ENCODE results near the gene FOXF1.

Gene FOXF1

DNA sequence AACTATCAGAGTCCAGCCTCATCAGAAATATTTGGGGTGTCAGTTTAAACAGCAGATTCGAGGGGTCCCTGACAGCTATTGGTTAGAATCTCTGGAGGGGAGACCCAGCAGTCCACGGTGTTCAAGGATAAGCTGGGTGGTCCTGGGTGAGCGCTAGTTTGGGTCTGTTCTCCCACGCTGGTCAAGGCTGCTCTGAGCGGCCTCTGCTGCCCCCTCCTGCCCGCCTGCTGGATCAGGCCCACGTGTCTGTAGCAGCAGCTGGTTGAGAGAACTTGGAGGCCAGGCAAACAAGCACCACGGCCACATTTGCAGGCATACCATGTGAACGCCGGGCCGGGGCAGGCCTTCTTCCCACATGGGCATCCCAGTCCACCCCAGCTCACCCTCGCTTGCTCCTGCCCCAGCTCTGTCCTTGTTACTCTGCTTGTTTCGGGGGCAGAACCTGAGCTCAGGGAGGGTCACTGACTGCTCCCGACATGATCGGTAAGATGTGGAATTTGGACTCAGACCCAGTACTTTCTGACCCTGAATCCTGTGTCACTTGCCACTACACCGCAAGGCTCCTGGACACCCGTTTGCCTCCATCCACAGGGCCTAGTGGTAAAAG lies 7.4 kb downstream of the FOXF1 start:
- peak; percentile 67 for DNase-seq

DNA sequence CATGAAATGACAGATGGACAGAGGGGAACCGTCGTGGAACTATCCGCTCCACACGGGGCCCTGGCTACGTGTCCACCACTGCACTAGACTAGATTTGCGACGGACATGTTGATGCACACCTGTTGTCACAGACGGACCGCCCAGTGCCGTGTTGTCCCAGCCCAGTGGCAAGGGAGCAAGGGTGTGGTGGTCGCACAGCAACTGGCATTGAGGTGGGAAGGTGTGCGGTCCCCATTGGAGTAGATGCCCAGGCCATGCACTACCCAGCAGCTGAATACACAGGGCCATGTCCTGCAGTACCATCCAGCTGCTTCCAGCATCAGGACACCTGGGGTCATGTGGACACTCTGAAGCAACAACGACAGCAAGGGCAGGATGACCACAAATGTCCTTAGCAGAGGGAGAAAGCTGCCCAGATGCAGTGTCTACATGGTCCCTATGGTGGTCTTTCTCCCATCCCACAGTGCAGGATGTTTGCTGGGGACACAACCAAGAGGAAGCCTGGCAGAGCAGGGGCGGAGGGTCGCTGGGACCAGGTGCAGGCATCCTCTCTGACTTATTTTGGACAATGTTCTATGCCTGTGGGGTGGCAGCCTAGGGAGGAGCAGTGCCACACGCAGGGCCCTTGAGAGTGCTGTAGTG lies 8.8 kb downstream of the FOXF1 start:
- no peak for DNase-seq

DNA sequence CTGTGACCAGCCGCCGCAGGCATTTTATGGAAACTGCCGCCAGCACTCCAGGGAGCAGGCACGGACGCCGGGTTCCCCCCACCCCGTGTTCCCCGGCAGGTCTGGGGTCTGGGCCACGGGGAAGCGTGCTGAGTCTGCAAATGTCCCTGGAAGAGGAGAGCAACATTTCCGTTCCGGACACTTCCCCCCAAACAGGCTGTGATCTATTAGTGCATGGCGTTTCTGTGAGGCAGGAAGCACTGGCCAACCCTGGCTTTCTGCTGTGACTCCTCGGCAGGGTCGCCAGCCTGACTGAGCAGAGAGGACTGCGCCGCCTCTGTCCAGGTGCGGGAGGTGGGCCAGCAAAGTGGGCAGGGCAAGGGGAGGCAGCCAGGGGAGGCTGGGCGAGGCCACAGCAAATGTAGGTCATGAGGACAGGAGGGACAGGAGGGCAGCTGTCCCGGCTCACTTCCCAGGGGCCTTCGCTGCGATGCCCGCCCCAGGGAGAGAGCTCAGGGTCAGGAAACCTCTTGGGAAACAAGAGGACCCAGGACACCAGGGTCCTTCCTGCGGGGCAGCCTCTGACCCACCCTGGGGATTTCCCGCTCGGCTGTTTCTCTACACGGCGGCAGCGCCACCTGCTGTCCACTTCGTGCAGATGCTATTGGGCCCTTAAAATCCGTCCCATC lies 9.5 kb downstream of the FOXF1 start:
- DNase-seq, result peak; percentile 57

DNA sequence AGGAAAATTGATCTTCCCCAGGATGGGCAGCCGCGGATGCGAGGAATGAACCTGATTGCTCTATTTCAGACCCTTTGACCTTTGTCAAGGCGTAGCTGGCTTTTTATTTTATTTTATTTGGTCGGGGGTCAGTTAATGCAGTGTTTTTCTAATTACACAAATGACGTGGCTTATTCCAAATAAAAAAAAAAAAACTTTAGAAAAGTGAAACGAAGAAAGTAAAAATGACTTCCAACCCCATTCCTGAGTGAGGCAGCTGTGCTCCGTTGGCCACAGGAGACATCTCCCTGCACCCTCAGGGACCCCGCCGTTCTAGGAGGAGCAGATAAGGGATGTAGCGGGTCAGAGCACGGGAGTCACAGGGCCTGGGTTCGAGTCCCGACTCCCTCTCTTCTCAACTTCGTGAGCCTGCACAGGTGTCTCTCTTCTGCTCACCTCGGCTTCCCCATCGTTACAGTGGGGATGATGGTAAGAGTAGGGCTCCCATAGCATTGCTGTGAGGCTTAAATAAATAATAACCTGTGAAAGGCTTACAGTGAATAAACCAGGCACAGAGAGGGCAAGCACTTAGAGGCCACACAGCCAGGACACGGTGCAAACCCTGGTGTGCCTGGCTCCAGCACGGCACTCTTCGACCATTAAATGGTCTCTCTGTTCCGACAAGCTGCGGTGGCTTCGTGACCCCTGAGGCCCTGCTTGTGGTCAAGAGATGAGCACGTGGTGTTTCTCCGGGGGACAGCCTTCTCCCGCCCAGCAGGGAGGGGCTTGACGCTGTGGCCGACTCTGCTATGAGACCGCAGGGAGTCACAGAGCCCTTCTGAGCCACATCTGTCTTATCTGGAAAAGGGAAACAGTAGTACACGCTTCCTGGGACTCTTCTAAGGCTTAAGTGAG lies 10.2 kb downstream of the FOXF1 start:
- peak; percentile 7 for DNase-seq

DNA sequence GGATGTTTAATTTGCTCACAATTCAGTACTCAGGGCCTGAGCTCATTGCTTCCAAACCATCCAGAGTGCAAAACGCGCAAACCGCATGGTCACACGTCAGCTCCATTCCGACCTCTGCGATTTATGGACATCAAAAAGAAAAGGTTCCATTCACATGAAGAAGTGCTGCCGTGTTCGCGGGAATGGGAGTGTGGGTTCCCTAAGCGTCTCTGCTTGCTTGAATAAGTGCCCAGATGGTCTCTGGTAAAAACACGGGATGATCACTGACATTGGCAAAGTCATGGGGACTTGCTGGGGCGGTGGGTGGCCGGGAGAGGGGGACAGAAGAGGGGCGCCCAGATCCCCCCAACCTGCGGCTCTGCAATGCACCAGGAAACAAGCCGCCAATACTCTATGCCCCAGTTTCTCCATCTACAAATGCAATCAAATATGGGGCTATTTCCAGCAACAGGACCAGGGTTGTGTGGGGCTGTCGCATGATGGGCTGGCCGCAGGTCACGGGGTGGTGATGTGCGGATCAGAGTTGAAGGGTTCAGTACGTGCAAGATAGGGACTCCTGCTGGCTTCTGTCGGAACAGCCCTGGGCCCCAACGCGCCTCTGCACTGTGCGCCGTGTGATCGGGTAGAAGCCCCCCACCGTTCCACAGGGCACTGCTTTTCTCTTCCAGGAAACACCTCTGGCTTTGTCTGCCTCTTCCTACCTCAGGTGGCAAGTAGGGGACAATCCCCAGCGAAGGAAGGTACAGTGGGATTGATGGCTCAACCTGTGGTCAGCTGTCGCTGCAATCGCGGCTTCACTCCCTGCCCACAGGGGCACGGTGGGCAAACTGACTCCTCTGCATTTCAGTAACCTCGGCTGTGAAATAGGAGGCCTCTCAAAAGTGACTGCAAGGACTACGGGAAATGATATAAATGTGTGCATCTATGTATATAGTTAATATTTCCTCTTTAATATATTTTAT lies 11.2 kb downstream of the FOXF1 start:
- no peak for DNase-seq

DNA sequence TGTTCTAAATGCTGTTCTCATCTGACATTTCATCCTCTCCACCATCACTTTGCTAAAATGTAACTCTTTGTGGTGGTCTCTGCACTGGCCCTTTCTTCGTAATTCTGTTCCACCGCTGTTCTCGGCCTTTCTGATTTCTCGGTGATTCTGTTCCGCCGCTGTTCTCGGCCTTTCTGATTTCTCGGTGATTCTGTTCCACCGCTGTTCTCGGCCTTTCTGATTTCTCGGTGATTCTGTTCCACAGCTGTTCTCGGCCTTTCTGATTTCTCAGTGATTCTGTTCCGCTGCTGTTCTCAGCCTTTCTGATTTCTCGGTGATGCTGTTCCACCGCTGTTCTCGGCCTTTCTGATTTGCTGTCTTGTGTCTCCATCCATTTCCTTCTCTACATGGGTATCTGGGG lies 12.3 kb downstream of the FOXF1 start:
- DNase-seq, result no peak

DNA sequence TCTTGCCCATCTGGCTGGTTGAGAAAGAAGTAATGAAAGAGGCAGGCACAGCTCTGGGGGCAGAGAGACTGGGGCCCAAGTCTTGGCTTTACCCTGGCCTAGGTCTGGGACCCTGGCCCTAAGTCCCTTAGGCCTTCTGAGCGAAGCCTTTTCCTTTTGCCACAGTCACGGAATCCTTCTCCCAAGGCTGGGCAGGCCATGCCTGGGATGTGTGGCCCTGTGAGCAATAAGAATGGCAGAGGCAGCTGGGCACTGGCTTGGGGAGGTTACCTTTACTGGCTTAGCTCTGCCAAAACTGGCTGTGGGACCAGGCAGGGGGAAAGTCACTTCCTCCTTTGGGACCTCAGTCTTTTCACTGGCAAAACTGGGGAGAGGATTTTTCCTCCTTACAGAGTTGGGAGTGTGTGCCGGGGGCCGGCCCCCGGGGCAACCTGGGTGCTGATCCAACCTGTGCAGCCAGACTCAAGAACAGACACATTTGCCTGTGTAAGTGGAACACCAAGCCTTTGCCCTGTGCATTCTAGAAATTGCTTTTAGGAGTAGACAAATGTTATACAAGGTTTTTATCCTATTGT lies 12.9 kb downstream of the FOXF1 start:
- DNase-seq, result no peak

DNA sequence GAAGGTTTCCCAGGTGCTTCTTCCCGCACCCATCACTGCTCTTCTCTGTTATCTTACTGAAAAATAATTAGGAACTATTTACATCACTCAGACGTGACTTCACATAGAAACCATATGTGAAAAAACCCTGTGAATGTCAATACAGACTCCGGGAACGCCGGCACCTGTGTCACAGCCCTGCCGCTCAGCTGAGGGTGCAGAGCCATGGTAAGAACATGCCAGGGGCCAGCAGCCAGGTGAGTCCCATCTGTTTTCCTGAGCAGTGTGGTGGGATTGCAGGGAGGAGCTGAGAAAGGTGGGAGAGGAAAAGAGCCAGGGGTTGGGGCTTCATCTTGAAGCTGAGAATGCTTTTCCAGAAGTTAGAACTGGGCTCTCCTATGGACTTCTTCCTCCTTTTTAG lies 13.7 kb downstream of the FOXF1 start:
- no peak for DNase-seq

DNA sequence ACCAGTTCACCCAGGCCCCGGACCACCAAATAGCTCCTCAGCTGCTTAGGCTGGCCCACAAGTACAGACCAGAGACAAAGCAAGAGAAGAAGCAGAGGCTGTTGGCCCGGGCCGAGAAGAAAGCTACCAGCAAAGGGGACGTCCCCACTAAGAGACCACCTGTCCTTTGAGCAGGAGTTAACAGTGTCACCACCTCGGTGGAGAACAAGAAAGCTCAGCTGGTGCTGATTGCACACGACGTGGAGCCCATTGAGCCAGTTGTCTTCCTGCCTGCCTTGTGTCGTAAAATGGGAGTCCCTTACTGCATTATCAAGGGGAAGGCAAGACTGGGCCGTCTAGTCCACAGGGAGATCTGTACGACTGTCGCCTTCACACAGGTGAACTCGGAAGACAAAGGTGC lies 15.4 kb downstream of the FOXF1 start:
- DNase-seq, result no peak

DNA sequence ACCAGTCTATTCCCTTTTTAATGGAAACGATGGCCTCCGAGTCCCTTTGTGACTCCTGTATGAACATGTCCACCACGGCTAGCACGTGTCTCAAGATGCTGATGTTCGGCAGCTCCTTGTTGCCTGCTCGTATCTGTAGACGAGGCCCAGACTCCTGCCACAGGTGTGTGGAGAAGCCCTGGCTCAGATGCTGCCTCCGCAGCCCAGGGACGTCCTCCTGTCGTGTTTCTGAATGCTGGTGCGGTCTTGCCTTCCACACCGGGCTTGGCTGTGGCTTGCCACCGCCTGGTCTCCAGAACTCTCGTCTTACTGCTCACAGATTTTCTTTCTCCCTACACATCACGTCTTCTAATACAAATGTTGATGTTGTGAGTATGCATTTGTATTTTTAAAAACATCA lies 17.0 kb downstream of the FOXF1 start:
- DNase-seq, result no peak

DNA sequence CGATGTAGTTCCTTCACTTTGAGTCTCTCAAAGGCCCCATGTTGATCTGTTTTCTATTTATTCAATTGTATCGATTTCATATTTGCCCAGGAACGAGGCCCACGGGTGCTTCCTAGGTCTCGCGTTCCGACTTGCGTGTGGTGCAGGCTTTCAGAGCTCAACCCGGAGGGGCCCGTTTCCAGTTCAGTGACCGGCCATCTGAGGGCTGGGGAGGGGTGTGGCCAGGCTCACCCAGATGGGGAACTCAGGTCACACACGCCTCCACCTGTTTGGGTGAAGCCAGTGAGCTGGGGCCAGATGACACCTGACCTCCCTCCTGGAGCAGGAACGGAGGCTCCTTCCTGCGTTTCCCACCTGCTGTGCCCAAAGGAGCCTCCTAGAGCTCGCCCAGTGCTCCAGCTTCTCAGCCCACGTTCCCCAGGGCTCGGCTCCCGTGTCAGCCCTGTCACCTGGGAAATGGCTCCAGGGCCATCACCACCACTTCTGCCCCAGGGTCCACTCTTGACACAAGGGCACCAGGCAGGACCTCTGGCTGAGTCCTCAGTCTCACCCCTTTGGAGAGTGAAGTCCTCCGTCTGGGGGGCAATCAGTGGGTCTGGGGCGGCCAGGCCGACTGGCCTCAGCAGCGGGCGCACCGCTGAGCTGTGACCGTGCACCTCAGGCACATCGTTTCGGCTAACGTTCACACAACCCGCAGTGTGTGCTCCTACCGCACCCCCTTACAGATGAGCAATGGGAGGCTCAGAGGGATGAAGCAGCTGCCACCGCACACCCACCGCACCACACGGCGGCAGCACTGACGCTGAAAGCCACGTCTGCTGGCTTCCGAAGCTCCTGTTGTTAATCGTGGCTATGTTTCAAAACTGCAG lies 18.0 kb downstream of the FOXF1 start:
- no peak for DNase-seq

DNA sequence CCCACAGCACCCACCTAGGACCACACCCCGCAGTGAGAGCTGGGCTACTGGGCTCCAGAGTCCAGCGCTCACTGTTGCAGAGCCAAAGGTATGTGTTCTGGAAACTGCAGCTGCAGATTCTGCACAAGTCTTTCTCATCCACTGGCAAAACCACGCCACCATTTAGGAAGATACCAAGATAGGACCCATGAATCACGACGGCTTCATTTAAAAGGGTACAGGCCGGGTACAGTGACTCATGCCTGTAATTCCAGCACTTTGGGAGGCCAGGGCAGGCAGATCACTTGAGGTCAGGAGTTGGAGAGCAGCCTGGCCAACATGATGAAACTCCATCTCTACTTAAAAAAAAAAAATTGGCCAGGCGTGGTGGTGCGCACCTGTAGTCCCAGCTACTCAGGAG lies 18.8 kb downstream of the FOXF1 start:
- no peak for DNase-seq

DNA sequence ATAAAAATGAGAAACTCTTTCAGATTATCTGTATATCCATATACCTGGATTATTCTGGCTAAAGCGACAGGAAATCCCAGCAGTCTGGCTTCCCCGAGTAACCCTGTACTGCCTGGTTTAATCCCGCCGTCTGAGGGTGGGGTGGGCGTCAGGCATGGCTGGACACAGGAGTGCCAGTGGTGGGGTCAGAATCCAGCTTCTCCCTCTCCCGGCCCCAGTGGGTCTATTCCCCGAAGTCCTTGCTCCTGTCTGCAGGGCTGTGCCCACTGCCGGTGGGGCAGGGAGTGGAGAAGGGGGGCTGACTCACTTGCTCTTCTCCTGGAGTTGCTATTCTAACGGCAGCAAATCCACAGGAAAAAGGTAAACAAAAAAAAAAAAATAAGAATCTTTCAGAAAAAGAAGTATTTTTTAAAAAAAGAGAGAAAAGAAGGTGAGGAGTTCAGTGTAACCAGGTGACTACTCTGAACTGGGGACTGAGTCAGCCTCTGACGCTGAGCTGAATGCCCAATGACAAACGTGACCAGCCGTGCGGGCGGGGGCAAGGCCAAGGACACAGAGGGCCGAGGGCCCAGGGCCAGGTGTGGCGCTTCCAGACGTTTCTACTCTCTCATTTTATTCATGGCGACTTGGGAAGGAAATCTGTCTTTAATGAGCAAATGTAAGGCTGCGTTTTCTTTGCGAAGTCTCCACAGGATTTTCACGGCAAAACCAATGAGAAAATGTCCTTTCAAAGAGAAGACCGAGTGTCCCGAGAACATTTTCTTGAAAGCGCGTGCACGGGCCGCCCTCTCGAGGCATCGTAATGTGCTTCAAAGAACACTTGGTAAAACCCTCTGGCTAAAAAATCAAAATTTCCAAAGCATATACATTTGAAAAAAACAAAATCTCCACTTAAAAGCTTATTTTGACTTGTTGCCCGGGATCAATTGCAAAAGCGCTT lies 20.2 kb downstream of the FOXF1 start:
- no peak for DNase-seq

DNA sequence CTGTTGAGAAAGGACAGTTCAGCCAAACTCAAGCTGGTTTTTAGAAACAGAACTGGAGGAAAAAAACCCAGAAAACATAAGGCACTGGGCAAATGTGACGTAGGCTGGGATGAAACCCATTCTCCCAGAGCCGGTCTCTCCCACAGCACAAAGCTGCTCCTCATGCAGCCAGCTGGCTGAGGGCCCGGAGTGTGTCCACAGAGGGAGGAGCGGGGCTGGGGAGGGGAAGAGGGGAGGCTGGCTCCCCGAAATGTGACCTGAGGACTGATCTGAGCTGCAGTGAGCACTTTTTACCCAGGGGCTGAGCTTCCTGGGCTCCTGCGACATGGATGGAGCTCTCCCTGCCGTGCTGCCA lies 20.8 kb downstream of the FOXF1 start:
- DNase-seq, result no peak

DNA sequence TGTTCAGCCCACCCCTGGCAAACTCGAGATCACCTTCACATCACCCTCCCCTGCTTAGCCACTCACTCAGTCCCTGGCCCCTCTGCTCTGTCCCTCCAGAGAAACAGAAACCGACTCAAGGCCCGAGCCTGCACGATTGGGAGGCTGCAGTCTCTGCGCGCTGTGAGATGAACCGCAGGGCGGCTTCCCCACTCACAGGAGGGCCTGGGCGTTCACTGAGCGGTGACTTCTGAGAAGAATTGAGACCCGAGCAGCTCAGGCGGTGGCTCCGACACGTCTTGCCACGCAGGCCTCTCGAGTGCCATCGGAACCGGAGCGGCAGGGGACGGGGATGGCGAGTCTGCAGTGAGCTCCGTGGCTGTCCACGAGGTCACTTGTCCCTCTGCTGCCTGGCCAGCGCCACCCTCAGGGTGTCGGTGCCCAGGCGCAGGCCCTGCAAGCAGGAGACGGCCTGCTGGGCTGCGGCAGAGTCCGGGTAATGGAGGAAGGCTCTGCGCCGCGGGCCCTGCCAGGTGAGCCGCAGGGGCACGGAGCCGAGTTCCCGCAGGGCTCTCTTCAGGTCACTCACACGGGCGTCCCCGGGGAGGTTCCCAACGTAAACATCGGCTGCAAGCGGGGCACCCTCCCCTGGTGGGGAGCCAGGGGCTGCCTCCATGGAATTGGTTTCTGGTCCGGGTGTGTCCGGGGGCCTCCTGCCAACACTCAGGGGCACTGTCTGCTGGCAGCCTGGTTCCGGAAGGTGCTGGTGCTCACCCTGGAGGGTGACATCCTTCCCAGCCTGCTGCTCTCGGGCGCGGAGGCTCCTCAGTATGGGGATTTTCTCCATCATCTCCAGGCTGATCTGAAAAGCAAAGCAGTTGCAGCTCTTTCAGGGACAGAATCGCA lies 21.6 kb downstream of the FOXF1 start:
- DNase-seq, result no peak

DNA sequence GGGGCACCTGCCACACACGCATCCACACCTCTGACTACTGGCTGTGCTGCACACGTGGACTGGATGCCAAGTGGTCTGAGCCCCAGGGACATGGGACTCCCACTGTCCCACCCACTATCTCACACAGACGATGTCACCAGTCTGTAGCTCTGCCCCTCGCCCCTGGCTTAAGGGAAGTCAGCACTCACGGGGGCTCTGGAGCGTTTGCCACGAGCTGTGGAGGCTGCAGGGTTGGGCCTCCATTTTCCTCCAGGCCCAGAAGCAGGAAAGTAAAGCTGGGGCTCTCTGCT lies 22.1 kb downstream of the FOXF1 start:
- no peak for DNase-seq

DNA sequence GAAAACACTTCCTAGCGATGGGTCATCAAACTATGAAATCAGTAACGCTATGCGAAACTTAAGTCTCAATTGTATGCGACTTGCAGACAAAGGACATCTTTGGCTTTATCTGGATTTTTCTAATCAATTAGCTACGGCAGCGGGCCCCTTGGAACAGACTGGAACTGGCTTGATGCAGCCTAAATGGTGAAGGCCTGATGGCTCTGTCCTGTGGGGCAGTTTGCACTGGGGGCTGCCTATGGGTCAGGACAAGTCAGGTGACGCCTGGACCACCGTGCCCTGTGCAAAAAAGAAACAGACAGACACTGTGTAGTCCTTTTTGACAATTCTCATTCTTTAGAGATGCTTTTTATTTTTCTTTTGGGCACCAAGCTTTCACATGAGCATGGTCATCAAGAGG lies 22.7 kb downstream of the FOXF1 start:
- no peak for DNase-seq

DNA sequence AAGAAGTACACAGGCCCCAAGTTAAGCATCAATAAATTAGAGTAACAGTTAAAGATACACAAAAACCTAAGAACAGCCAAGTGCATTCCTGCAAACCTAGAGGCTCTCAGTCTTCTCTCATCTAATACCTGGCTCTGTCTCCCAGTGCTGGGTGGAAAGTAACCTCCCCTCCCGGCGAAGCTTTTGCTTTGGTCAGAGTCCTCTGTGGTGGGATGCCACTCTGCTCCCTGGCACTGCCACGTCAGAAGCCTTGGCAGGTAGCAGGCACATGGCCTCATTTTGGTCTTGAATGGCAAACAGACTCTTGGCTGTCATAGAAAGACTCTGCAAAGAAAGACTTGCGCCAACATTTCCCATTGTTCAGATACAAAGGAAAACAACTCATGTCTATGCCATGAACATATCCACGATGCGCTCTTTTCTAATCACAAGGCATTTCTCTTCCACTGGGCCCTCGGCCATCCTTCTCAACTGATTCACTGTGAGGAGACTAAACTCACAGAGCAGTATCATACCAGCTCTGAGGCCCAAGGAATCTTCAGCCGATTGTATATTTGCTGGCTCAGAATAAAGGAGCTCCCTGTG lies 23.5 kb downstream of the FOXF1 start:
- no peak for DNase-seq
